ENCODE measurements around the gene SHH. TPM values are rescaled to one million over a fixed set of nuclear protein-coding genes. Genes with fewer than 3 reads are reported as not detected.

Gene SHH
- total and polyA plus RNA-seq, 3 donors from 2014 or later: 0.06 to 1.0 TPM; not detected in 1

GRCh38 chr7:155755026-155755425 is 57.2 kb downstream of the SHH start:
- TF ChIP-seq, protein P1, sequence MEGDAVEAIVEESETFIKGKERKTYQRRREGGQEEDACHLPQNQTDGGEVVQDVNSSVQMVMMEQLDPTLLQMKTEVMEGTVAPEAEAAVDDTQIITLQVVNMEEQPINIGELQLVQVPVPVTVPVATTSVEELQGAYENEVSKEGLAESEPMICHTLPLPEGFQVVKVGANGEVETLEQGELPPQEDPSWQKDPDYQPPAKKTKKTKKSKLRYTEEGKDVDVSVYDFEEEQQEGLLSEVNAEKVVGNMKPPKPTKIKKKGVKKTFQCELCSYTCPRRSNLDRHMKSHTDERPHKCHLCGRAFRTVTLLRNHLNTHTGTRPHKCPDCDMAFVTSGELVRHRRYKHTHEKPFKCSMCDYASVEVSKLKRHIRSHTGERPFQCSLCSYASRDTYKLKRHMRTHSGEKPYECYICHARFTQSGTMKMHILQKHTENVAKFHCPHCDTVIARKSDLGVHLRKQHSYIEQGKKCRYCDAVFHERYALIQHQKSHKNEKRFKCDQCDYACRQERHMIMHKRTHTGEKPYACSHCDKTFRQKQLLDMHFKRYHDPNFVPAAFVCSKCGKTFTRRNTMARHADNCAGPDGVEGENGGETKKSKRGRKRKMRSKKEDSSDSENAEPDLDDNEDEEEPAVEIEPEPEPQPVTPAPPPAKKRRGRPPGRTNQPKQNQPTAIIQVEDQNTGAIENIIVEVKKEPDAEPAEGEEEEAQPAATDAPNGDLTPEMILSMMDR (IDR thresholded peaks at IDR 0.05): no peak
- no peak for TF ChIP-seq POLR2A (IDR thresholded peaks at IDR 0.05)
- H3K27me3 ChIP-seq: no peaks in the 10 kb centered on the region
- WGBS, 2 donors: 67 to 72% methylated on average over 3 of the region's 3 CpGs
- intact Hi-C loops (cut with DNase I; ENCODE audit: low total_unique reads): no loop called here
- H3K27ac ChIP-seq: no peak overlapping the region
- H3K9me3 ChIP-seq: no peaks in the 10 kb centered on the region
- H3K36me3 ChIP-seq (ENCODE audit: low read depth, missing control alignments): no peaks in the 10 kb centered on the region
- no peak overlapping the region for H3K4me3 ChIP-seq
- H3K4me1 ChIP-seq: no peaks in the 10 kb centered on the region
- DNase-seq: no peak

- TF ChIP-seq, protein P1 (IDR thresholded peaks at IDR 0.05): no peak
- no peak for TF ChIP-seq POLR2A (IDR thresholded peaks at IDR 0.05)
These were observed 58.1 kb downstream of the SHH start for GRCh38 chr7:155754165-155754564.

DNA sequence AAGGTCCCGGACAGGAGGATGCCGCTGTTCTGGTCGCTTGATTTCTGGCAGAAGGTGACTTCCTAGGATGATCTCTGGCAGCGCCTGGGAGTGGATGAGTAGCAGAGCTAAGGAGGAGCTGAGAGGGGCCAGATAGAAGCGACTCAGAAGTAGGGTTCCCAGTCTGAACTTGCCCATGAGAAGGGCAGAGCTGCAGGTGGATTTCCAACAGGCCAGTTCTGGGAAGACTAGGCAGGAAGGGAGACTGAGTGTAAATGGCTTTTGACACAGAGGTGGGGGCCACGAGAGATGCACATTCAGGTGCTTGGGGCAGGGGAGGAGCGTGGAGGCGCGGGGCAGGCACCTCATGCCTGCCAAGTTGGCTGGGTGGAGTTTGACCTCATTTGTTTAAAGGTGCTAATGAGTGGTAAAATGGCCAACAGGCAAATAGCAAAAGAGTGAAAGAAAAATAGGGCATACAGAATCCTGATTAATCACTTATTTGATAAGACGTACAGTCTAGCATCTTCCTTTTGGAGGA is 58.8 kb downstream of the SHH start:
- no peak overlapping the region for H3K4me3 ChIP-seq
- TF ChIP-seq, protein P1 (IDR thresholded peaks at IDR 0.05): no peak
- no peak for TF ChIP-seq POLR2A (IDR thresholded peaks at IDR 0.05)
- 81 to 85% methylated on average over 10 of the region's 10 CpGs for WGBS, 2 donors
- no peak overlapping the region for H3K27ac ChIP-seq
- H3K9me3 ChIP-seq: no peaks in the 10 kb centered on the region
- H3K36me3 ChIP-seq (ENCODE audit: low read depth, missing control alignments): no peaks in the 10 kb centered on the region
- intact Hi-C loops (cut with DNase I; ENCODE audit: low total_unique reads): no loop called here
- no peak for DNase-seq
- H3K4me1 ChIP-seq: no peaks in the 10 kb centered on the region
- no peaks in the 10 kb centered on the region for H3K27me3 ChIP-seq

More at GRCh38 chr7:155754165-155754564, 58.1 kb downstream of the SHH start:
- Histone ChIP-seq H3K27ac (no peak overlapping the region), H3K4me3 (no peak overlapping the region), H3K36me3 (ENCODE audit: low read depth, missing control alignments) (no peaks in the 10 kb centered on the region), H3K27me3 (no peaks in the 10 kb centered on the region), H3K4me1 (no peaks in the 10 kb centered on the region), H3K9me3 (no peaks in the 10 kb centered on the region)
- DNase-seq: no peak
- intact Hi-C loops (cut with DNase I; ENCODE audit: low total_unique reads): no loop called here

DNA sequence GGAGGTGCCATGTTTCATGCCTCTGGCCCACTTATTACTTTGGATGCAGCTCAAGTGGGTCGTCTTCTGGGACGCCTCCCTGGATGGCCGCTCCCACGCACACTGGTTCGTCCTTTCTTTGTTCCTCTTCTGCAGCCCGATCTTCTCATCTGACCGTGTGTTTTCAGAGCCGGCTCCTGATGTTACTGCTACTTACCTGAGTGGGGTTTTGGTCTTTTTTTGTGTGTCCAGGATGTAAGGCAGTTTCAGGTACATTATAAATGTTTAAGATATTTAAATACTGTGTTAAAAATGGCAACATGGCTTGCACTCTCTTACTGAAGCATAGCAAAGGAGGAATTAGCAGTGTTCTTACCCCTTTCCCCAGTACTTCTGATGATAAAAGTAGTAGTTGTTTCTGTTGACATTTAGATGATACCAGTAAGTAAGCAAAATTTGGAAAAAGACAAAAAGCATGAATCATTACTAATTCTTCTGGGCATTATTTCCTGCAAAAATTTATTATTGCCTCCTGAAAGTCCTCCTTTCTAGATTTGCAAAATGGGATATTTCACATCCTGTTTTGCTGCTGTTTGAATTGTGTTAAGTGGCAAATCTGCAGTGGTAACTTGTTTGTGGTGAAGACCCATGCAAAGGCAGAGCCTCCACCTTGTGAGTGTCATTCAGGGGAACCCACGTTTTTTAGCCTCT is 59.4 kb downstream of the SHH start:
- Histone ChIP-seq H3K27me3 (no peaks in the 10 kb centered on the region), H3K9me3 (no peaks in the 10 kb centered on the region), H3K4me1 (no peaks in the 10 kb centered on the region), H3K27ac (no peak overlapping the region), H3K36me3 (ENCODE audit: low read depth, missing control alignments) (no peaks in the 10 kb centered on the region), H3K4me3 (no peak overlapping the region)
- WGBS, 2 donors: 46 to 73% methylated on average over 9 of the region's 9 CpGs
- TF ChIP-seq, protein P1 (IDR thresholded peaks at IDR 0.05): no peak
- no peak for TF ChIP-seq POLR2A (IDR thresholded peaks at IDR 0.05)
- no peak for DNase-seq
- intact Hi-C loops (cut with DNase I; ENCODE audit: low total_unique reads): no loop called here

DNA sequence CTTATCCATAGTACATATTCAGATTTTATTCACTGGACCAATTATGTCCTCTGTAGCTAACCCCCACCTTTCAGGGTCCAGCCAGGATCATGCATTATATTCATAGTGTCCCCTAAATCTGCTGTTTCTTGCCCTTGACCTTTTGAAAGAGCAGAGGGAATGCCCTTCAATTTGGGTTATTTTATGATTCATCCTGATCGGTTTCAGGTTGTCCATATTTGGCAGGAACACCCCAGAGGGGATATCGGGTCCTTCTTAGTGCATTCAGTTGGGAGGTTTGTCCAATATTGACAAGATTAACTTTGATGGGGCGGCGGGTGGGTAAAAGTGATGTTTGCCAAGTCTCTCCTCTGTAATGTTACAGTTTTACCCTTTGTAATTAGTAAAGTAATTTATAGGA is 60.9 kb downstream of the SHH start:
- intact Hi-C loops (cut with DNase I; ENCODE audit: low total_unique reads): no loop called here

More for the DNA sequence above, 60.9 kb downstream of the SHH start:
- no peak for TF ChIP-seq POLR2A (IDR thresholded peaks at IDR 0.05)
- TF ChIP-seq, protein P1 (IDR thresholded peaks at IDR 0.05): no peak
- H3K36me3 ChIP-seq (ENCODE audit: low read depth, missing control alignments): no peaks in the 10 kb centered on the region
- H3K4me3 ChIP-seq: no peak overlapping the region
- H3K27me3 ChIP-seq: no peaks in the 10 kb centered on the region
- no peaks in the 10 kb centered on the region for H3K9me3 ChIP-seq
- DNase-seq: no peak
- H3K27ac ChIP-seq: no peak overlapping the region
- 78 to 84% methylated on average over 4 of the region's 4 CpGs for WGBS, 2 donors
- no peaks in the 10 kb centered on the region for H3K4me1 ChIP-seq

All from testis (tissue), 3 donors.